ENCODE data around the gene LEFTY1.

GRCh38 chr1:225882694-225883615 is 6.0 kb downstream of the LEFTY1 start:
- TF ChIP-seq CTCF (IDR thresholded peaks at IDR 0.05) (no peak), POLR2A (IDR thresholded peaks at IDR 0.05) (no peak)
